Stimulated activated CD8-positive, alpha-beta memory T cell treated with anti-CD3 and anti-CD28 coated beads, Interleukin-4, amount 100 ng/mL, for 48 hours (primary cell): ENCODE results near the gene FAM228A.

Experiments used
- DNase-seq: peaks from one replicate; pipeline ENCODE4 v3.0.0-alpha.2; 2020

The FAM228A gene

GRCh38 chr2:24231461-24231881, 56.6 kb downstream of the FAM228A start:
- no peak for DNase-seq

DNA sequence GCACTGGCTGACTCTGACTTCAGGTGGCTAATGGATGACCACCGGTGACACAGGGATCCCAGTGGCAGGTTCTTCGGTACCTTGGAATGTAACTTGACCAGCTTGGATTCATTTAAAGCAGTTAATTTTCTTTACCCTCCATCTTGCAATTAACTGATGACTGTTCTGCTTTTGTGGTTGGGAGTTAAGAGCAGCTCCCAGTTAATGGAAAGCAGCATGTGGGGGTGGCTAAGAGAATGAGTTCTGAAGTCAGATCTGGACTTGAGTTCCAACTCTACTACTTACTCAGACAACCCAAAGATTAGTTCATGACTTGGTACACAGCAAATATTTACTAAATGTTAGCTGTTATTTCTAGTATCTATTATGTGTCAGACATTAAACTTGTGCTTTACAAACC, 58.5 kb downstream of the FAM228A start:
- no peak for DNase-seq

GRCh38 chr2:24237313-24237712, 62.5 kb downstream of the FAM228A start:
- DNase-seq, result no peak

DNA sequence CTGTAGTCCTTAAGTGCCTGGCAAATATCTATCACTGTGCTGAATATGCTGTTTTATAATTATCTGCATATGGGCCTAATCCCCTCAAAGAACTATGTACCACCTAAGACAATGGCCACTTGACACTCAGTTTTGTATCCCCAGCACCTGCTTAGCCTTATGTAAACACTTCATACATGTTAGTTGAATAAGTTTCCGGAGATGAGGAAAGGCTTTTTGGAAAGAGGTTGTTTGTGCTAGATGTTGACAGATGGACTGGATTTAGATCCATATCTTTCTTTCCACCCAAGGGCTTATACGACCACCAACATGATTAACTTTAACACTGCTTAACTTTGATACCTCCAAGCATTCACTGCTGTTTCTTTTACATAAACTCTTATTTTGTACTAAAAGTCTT, 63.3 kb downstream of the FAM228A start:
- DNase-seq, result no peak

DNA sequence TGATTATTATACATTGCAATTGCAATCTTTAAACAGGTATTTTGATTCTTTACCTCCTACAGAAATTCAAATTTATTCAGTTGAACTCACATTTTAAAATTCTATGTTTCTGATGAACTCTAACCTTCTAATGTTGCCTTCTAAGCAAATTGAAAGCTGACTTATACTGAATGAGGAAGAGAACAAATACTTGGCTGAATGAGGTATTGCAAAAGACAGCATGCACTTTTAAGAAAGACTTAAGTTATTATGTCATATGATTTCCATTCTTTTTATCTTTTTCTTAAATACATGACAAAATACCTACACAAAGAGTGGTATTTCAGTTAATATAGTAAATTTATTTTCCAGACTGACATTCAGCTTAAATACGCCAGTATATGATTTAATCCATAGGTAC, 64.7 kb downstream of the FAM228A start:
- no peak for DNase-seq
